ENCODE data around the gene PDZRN4.

The PDZRN4 gene

GRCh38 chr12:41453409-41453808 lies 265.3 kb downstream of the PDZRN4 start:
- H3K4me3 ChIP-seq (replicated peaks in 1 of 2; ENCODE audit: low read depth in 2 of 2, low read length in 2 of 2), result no peak overlapping the region
- TF ChIP-seq CTCF (IDR thresholded peaks at IDR 0.05; ENCODE audit: low read depth, low read length), result no peak
- no peak for DNase-seq (ENCODE audit: low read depth in 2 of 2)

GRCh38 chr12:41459111-41459905 lies 271.2 kb downstream of the PDZRN4 start:
- no peak overlapping the region for H3K4me3 ChIP-seq (replicated peaks in 1 of 2; ENCODE audit: low read depth in 2 of 2, low read length in 2 of 2)
- no peak for DNase-seq (ENCODE audit: low read depth in 2 of 2)
- no peak for TF ChIP-seq CTCF (IDR thresholded peaks at IDR 0.05; ENCODE audit: low read depth, low read length)

GRCh38 chr12:41459906-41460214 lies 271.7 kb downstream of the PDZRN4 start:
- no peak for DNase-seq (ENCODE audit: low read depth in 2 of 2)
- no peak for TF ChIP-seq CTCF (IDR thresholded peaks at IDR 0.05; ENCODE audit: low read depth, low read length)
- H3K4me3 ChIP-seq (replicated peaks in 1 of 2; ENCODE audit: low read depth in 2 of 2, low read length in 2 of 2), result no peak overlapping the region

GRCh38 chr12:41460906-41461305 lies 272.8 kb downstream of the PDZRN4 start:
- no peak for DNase-seq (ENCODE audit: low read depth in 2 of 2)
- TF ChIP-seq CTCF (IDR thresholded peaks at IDR 0.05; ENCODE audit: low read depth, low read length), result no peak
- H3K4me3 ChIP-seq (replicated peaks in 1 of 2; ENCODE audit: low read depth in 2 of 2, low read length in 2 of 2), result no peak overlapping the region

GRCh38 chr12:41462312-41462711 lies 274.2 kb downstream of the PDZRN4 start:
- no peak for DNase-seq (ENCODE audit: low read depth in 2 of 2)
- H3K4me3 ChIP-seq (replicated peaks in 1 of 2; ENCODE audit: low read depth in 2 of 2, low read length in 2 of 2), result no peak overlapping the region
- no peak for TF ChIP-seq CTCF (IDR thresholded peaks at IDR 0.05; ENCODE audit: low read depth, low read length)

GRCh38 chr12:41465526-41465925 lies 277.4 kb downstream of the PDZRN4 start:
- no peak for DNase-seq (ENCODE audit: low read depth in 2 of 2)
- H3K4me3 ChIP-seq (replicated peaks in 1 of 2; ENCODE audit: low read depth in 2 of 2, low read length in 2 of 2), result no peak overlapping the region
- TF ChIP-seq CTCF (IDR thresholded peaks at IDR 0.05; ENCODE audit: low read depth, low read length), result no peak

GRCh38 chr12:41466300-41466699 lies 278.2 kb downstream of the PDZRN4 start:
- no peak overlapping the region for H3K4me3 ChIP-seq (replicated peaks in 1 of 2; ENCODE audit: low read depth in 2 of 2, low read length in 2 of 2)
- no peak for TF ChIP-seq CTCF (IDR thresholded peaks at IDR 0.05; ENCODE audit: low read depth, low read length)
- DNase-seq (ENCODE audit: low read depth in 2 of 2), result no peak

Measured in cardiac fibroblast (primary cell).